Mesenchymal stem cell (in vitro differentiated cells and primary cell): Measurements from ENCODE around the gene KLHDC7B.

Experiments
- DNase-seq: peaks from one replicate; pipeline ENCODE4 v3.0.0-alpha.2; 2013
- H2AFZ ChIP-seq: one replicate; pipeline ENCODE4 v1.6.1; 2013; ENCODE audit warnings: low read depth, mild to moderate bottlenecking, control low read depth, inconsistent platforms, low read length, moderate library complexity
- H2AK5ac ChIP-seq: 2 replicates; pipeline ENCODE4 v1.6.1; 2013; ENCODE audit warnings: low read length, moderate library complexity, mild to moderate bottlenecking, inconsistent platforms; ENCODE audit not compliant: severe bottlenecking
- H2BK120ac ChIP-seq: one replicate; pipeline ENCODE4 v1.6.1; 2013; ENCODE audit warnings: low read depth, mild to moderate bottlenecking, inconsistent platforms, low read length, moderate library complexity
- H2BK12ac ChIP-seq, 2 experiments: one replicate each; pipeline ENCODE4 v1.6.1; 2013; ENCODE audit warnings: inconsistent platforms in 2 of 2, low read length in 2 of 2, mild to moderate bottlenecking in 2 of 2, moderate library complexity in 2 of 2, control low read depth in 1 of 2
- H2BK15ac ChIP-seq: one replicate; pipeline ENCODE4 v1.6.1; 2013; ENCODE audit warnings: mild to moderate bottlenecking, low read depth, inconsistent platforms; ENCODE audit not compliant: poor library complexity, severe bottlenecking
- H2BK5ac ChIP-seq: 2 replicates; pipeline ENCODE4 v1.6.1; 2013; ENCODE audit warnings: low read depth, mild to moderate bottlenecking, low read length, control low read depth, inconsistent platforms; ENCODE audit not compliant: poor library complexity, severe bottlenecking
- H3K14ac ChIP-seq, 2 experiments: one replicate each; pipeline ENCODE4 v1.6.1; 2013; ENCODE audit warnings: inconsistent platforms in 2 of 2, low read length in 2 of 2, control low read depth in 1 of 2, mild to moderate bottlenecking in 1 of 2, moderate library complexity in 1 of 2
- H3K18ac ChIP-seq, 2 experiments: one replicate each; pipeline ENCODE4 v1.6.1; 2013; ENCODE audit warnings: inconsistent platforms in 2 of 2, low read length in 2 of 2, control low read depth in 1 of 2, low read depth in 1 of 2, mild to moderate bottlenecking in 1 of 2
- H3K23ac ChIP-seq, 2 experiments: one replicate each; pipeline ENCODE4 v1.6.1; 2013; ENCODE audit warnings: inconsistent platforms in 2 of 2, low read length in 2 of 2, mild to moderate bottlenecking in 2 of 2, moderate library complexity in 2 of 2, control low read depth in 1 of 2
- H3K27ac ChIP-seq: 2 replicates; pipeline ENCODE4 v1.5.1; 2013; ENCODE audit warnings: mild to moderate bottlenecking, moderate library complexity, low read length, control low read depth, inconsistent platforms; ENCODE audit not compliant: poor library complexity, severe bottlenecking
- H3K27me3 ChIP-seq, 2 experiments: 2 replicates each; pipeline versions ENCODE4 v1.6.1 to v1.7.0; 2013; ENCODE audit warnings: low read length in 2 of 2, mild to moderate bottlenecking in 2 of 2, moderate library complexity in 2 of 2, control low read depth in 1 of 2, inconsistent platforms in 1 of 2; ENCODE audit not compliant: control insufficient read depth in 1 of 2, insufficient read depth in 1 of 2
- H3K36me3 ChIP-seq, 2 experiments: 2 replicates each; pipeline versions ENCODE4 v1.6.1 to v1.7.0; 2013; ENCODE audit warnings: low read length in 2 of 2, control low read depth in 1 of 2, inconsistent platforms in 1 of 2, low read depth in 1 of 2, mild to moderate bottlenecking in 1 of 2; ENCODE audit not compliant: insufficient read depth in 2 of 2, control insufficient read depth in 1 of 2
- H3K4ac ChIP-seq, 2 experiments: one replicate each; pipeline ENCODE4 v1.6.1; 2013; ENCODE audit warnings: inconsistent platforms in 2 of 2, low read length in 2 of 2, mild to moderate bottlenecking in 2 of 2, moderate library complexity in 2 of 2, control low read depth in 1 of 2, low read depth in 1 of 2
- H3K4me1 ChIP-seq: 2 replicates; pipeline ENCODE4 v1.6.1; 2013; ENCODE audit warnings: low read depth, low read length, control low read depth; ENCODE audit not compliant: control insufficient read depth, insufficient read depth
- H3K4me2 ChIP-seq: 2 replicates; pipeline ENCODE4 v1.6.1; 2013; ENCODE audit warnings: low read length, mild to moderate bottlenecking, inconsistent platforms; ENCODE audit not compliant: poor library complexity, severe bottlenecking
- H3K4me3 ChIP-seq, 2 experiments: 2 replicates each; pipeline versions ENCODE4 v1.5.1 to v1.7.0; 2013; ENCODE audit warnings: low read length in 2 of 2, mild to moderate bottlenecking in 2 of 2, control low read depth in 1 of 2, low read depth in 1 of 2; ENCODE audit not compliant: insufficient read depth in 1 of 2
- H3K79me1 ChIP-seq: replicated peaks from 2 replicates; pipeline ENCODE4 v1.6.1; 2013; ENCODE audit warnings: mild to moderate bottlenecking, control low read depth, low read length, inconsistent platforms; ENCODE audit not compliant: poor library complexity, severe bottlenecking
- H3K9ac ChIP-seq: 2 replicates; pipeline ENCODE4 v1.7.0; 2013; ENCODE audit warnings: mild to moderate bottlenecking, low read length, moderate library complexity
- H3K9me3 ChIP-seq: 2 replicates; pipeline ENCODE4 v1.7.0; 2013; ENCODE audit warnings: mild to moderate bottlenecking, low read length; ENCODE audit not compliant: control insufficient read depth
- H4K8ac ChIP-seq: one replicate; pipeline ENCODE4 v1.6.1; 2013; ENCODE audit warnings: inconsistent platforms, mild to moderate bottlenecking, low read length, moderate library complexity
- H4K91ac ChIP-seq: one replicate; pipeline ENCODE4 v1.6.1; 2013; ENCODE audit warnings: mild to moderate bottlenecking, low read length, inconsistent platforms
- WGBS: methylation state at CpG from one replicate; pipeline ENCODE4 v1.1.7; 2013; ENCODE audit warnings: mixed read lengths; 5-methylcytosine and 5-hydroxymethylcytosine counted together

The KLHDC7B gene

GRCh38 chr22:50529416-50529896 lies 16.2 kb upstream of the KLHDC7B start:
- Histone ChIP-seq H2BK15ac (no peak overlapping the region), H3K18ac (peak overlapping the region; percentile 86 to 88), H2AFZ (no peak overlapping the region), H3K4me1 (peaks cover 49% of the 10 kb centered on the region), H4K91ac (peak overlapping the region; percentile 98), H2BK120ac (peak overlapping the region; percentile 45), H3K27me3 (peaks cover 0 to 27% of the 10 kb centered on the region in 2 experiments), H3K23ac (peak overlapping the region in 1 of 2 experiments; percentile 98), H3K4ac (peak overlapping the region; percentile 89 to 93), H3K4me3 (peak overlapping the region; percentile 38 to 85), H3K9me3 (no peaks in the 10 kb centered on the region), H4K8ac (peak overlapping the region; percentile 96), H3K14ac (peak overlapping the region in 1 of 2 experiments; percentile 87), H3K4me2 (no peak overlapping the region), H3K36me3 (peaks cover 0 to 3% of the 10 kb centered on the region in 2 experiments), H3K79me1 (peaks cover 5% of the 10 kb centered on the region), H2BK5ac (no peak overlapping the region), H3K9ac (peak overlapping the region; percentile 93), H3K27ac (no peak overlapping the region), H2BK12ac (peak overlapping the region in 1 of 2 experiments; percentile 94), H2AK5ac (no peak overlapping the region)
- peak; percentile 39 for DNase-seq
- 43% methylated on average over 40 of the region's 50 CpGs for WGBS

DNA sequence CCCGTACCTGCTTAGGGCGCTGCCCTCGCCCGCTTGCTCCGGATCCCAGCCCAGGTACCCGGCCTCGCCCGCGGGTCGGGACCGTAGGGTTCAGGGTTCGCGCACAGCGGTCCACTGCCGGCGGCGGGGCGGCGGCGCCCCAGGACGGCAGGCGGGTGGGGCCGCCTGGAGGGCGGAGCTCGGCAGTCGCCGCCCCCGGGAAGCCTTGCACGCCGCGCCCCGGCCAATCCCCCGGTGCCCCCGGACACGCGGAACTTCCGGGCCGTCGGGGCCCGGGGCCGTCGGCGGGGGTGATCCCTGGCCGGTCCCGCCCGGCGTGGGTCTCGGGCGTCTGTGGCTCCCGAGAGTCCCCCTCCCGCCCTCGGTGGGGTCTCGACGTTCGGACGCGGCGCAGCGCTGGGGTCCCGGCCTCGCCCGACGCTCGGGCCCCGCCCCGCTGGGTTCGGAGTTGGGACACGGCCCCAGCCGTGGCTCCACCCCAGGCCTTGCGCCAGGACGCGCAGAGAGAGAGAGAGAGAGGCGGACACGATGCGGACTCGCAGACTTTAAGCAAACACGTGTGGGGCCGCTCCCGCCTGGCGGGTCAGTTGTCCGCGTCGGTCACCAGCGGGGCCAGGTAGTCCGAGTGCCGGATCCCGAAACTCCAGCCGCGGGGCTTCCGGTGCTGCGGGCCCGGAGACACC lies 15.7 kb upstream of the KLHDC7B start, which contains the start of gene TYMP:
Gene TYMP, minus strand, starts transcription at position 116 of the 683 bp plus-strand sequence. CDS start 303 bp downstream, outside the sequence.
- Histone ChIP-seq H3K4ac (peak within 1 kb of the TSS; percentile 96), H3K4me3 (peak within 1 kb of the TSS; percentile 41 to 85), H3K9ac (peak within 1 kb of the TSS; percentile 93), H3K4me1 (peaks cover 48% of the 10 kb centered on the region), H2BK15ac (peak within 1 kb of the TSS; percentile 99), H3K23ac (peak within 1 kb of the TSS in 1 of 2 experiments; percentile 99), H3K27me3 (peaks cover 0 to 27% of the 10 kb centered on the region in 2 experiments), H3K27ac (no peak within 1 kb of the TSS), H3K79me1 (peaks cover 5% of the 10 kb centered on the region), H3K36me3 (peaks cover 0 to 3% of the 10 kb centered on the region in 2 experiments), H3K4me2 (peak within 1 kb of the TSS; percentile 18), H3K14ac (peak within 1 kb of the TSS in 1 of 2 experiments; percentile 87), H3K9me3 (no peaks in the 10 kb centered on the region), H2BK5ac (no peak within 1 kb of the TSS), H3K18ac (peak within 1 kb of the TSS; percentile 87 to 92), H2AK5ac (no peak within 1 kb of the TSS), H2AFZ (peak within 1 kb of the TSS; percentile 64), H2BK12ac (peak within 1 kb of the TSS; percentile 21 to 94), H4K91ac (peak within 1 kb of the TSS; percentile 98), H4K8ac (peak within 1 kb of the TSS; percentile 96), H2BK120ac (peak within 1 kb of the TSS; percentile 97)
- peak; percentile 89 for DNase-seq
- 9% methylated on average over 41 of the region's 92 CpGs for WGBS

DNA sequence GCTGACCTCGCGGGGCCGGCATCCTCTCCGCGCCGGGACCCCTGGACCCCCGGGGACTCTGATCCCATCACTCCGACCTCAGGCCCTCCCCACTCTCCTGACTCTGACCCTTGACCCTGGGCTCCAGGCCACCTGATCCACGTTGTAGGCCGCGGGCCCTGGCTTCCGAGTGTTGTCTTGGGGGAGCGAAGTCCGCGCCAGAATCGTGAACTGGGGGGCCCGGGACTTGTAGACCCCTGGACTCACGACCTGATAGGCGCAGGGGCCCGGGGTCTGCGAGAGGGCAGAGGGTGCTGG lies 15.2 kb upstream of the KLHDC7B start:
- H2BK12ac ChIP-seq, result peak overlapping the region; percentile 21 to 77
- H3K4ac ChIP-seq, result peak overlapping the region; percentile 96
- H3K9me3 ChIP-seq, result no peaks in the 10 kb centered on the region
- peak overlapping the region; percentile 94 for H4K8ac ChIP-seq
- WGBS, result 2% methylated on average over 18 of the region's 21 CpGs
- peak overlapping the region; percentile 98 for H4K91ac ChIP-seq
- peak overlapping the region; percentile 41 to 85 for H3K4me3 ChIP-seq
- H3K4me2 ChIP-seq, result peak overlapping the region; percentile 18
- no peak overlapping the region for H3K27ac ChIP-seq
- peak overlapping the region; percentile 64 for H2AFZ ChIP-seq
- H2BK120ac ChIP-seq, result peak overlapping the region; percentile 97
- H3K9ac ChIP-seq, result peak overlapping the region; percentile 93
- H2BK15ac ChIP-seq, result peak overlapping the region; percentile 98
- peaks cover 0 to 27% of the 10 kb centered on the region in 2 experiments for H3K27me3 ChIP-seq
- no peak overlapping the region for H2BK5ac ChIP-seq
- H3K4me1 ChIP-seq, result peaks cover 48% of the 10 kb centered on the region
- peaks cover 5% of the 10 kb centered on the region for H3K79me1 ChIP-seq
- H3K36me3 ChIP-seq, result peaks cover 0 to 3% of the 10 kb centered on the region in 2 experiments
- no peak for DNase-seq
- H3K18ac ChIP-seq, result peak overlapping the region; percentile 87 to 92
- peak overlapping the region in 1 of 2 experiments; percentile 77 for H3K14ac ChIP-seq
- peak overlapping the region in 1 of 2 experiments; percentile 99 for H3K23ac ChIP-seq
- H2AK5ac ChIP-seq, result no peak overlapping the region

DNA sequence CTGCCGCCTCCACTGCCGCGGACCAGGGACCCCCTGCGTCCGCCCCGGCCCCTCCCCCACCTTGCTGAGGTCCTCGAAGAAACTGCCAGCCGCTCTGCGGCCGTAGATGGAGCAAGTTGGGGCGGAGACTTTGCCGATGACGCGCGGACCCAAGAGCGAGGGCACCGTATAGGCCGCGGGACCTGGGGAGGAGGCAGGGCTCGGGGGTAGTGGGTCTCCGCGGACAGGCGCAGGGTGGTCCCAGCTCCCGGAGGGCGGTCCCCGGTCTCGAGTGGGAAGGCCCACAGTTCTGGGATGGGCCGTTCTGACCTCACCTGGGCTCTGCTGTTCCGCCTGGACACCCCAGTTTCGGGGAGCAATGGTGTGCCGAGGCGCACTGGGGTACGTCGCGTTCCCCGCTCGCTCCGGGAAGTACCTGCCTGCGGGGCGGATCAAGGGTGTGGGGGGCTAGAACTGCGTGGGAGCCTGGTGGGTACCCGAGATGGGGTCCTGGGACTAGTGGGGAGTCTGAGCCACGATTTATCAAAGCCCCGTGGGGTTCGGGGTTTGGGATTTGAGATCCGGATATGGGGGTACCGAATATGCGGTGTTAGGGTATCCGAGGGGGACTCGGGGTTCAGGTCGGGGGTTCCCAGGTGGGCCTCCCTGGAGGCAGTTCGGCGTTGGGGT lies 14.7 kb upstream of the KLHDC7B start:
- peak overlapping the region; percentile 93 for H3K9ac ChIP-seq
- H3K4ac ChIP-seq, result peak overlapping the region; percentile 96
- H3K23ac ChIP-seq, result no peak overlapping the region
- H3K79me1 ChIP-seq, result peaks cover 5% of the 10 kb centered on the region
- H2AFZ ChIP-seq, result no peak overlapping the region
- H3K4me1 ChIP-seq, result peaks cover 48% of the 10 kb centered on the region
- no peak overlapping the region for H3K27ac ChIP-seq
- H2AK5ac ChIP-seq, result no peak overlapping the region
- H4K8ac ChIP-seq, result peak overlapping the region; percentile 94
- H2BK15ac ChIP-seq, result peak overlapping the region; percentile 98
- no peaks in the 10 kb centered on the region for H3K9me3 ChIP-seq
- H3K18ac ChIP-seq, result peak overlapping the region; percentile 92 to 95
- peak overlapping the region in 1 of 2 experiments; percentile 30 for H3K14ac ChIP-seq
- H3K27me3 ChIP-seq, result peaks cover 0 to 27% of the 10 kb centered on the region in 2 experiments
- DNase-seq, result peak; percentile 91
- peak overlapping the region in 1 of 2 experiments; percentile 77 for H2BK12ac ChIP-seq
- peak overlapping the region; percentile 87 for H3K4me2 ChIP-seq
- no peak overlapping the region for H2BK5ac ChIP-seq
- WGBS, result 16% methylated on average over 48 of the region's 53 CpGs
- H3K36me3 ChIP-seq, result peaks cover 0 to 3% of the 10 kb centered on the region in 2 experiments
- peak overlapping the region; percentile 97 for H2BK120ac ChIP-seq
- H3K4me3 ChIP-seq, result peak overlapping the region in 1 of 2 experiments; percentile 85
- H4K91ac ChIP-seq, result peak overlapping the region; percentile 98
